K562 (cell line): ENCODE results near the gene TOM1. TPM values are rescaled to one million over a fixed set of nuclear protein-coding genes. Genes with fewer than 3 reads are reported as not detected.

Experiments used
- ATAC-seq: fragments of 200-7000 bp; cut with Tn5 transposase; 3 replicates; pipeline ENCODE4 v1.9.1; 2020; ENCODE audit warnings: moderate library complexity
- BruUV-seq: library from RNA; stranded (reverse); fragments of 400-500 nt; replicated peaks from 2 replicates; lab custom pipeline; 2021; lab: Mats Ljungman, UMichigan
- CTCF ChIA-PET: fragments of 300-600 bp; formaldehyde crosslinking; extraction: SDS; loops from one replicate; lab custom pipeline; 2021; ENCODE audit warnings: low intra/inter-chr PET ratio; lab: Yijun Ruan, JAX
- POLR2A ChIA-PET: fragments of 300-600, 350-650 bp; sonication (Branson Sonifier 250); formaldehyde crosslinking; extraction: SDS; loops from one replicate; lab custom pipeline; 2021; ENCODE audit warnings: antibody characterized with exemption, inconsistent platforms; lab: Yijun Ruan, JAX
- DNase-seq, 4 experiments: peaks; one replicate each; pipeline versions ENCODE4 v3.0.0 to v3.0.0-alpha.2; 2011 to 2018; ENCODE audit warnings: low spot score in 3 of 4, mixed read lengths in 3 of 4; ENCODE audit errors: extremely low read depth in 1 of 4
- FAIRE-seq: peaks from 2 replicates; lab custom pipeline; 2011; peaks lifted over from hg19 to GRCh38; lab: Jason Lieb, UNC
- H2AFZ ChIP-seq: 2 replicates; pipeline ENCODE4 v1.6.0; 2011; ENCODE audit warnings: low read depth, low read length, control low read depth, inconsistent platforms
- H3K27ac ChIP-seq: fragments of 200-600 bp; 3 replicates; pipeline ENCODE4 v1.8.0; 2011; ENCODE audit warnings: low read depth, mild to moderate bottlenecking, control low read depth, inconsistent platforms, low read length, moderate library complexity, mixed read lengths; ENCODE audit errors: extremely low read depth
- H3K27me3 ChIP-seq, 2 experiments: fragments of 300-600 bp in 1 of 2; 2 replicates in 1 of 2; 3 replicates in 1 of 2; pipeline versions ENCODE4 v1.6.0 to v1.8.0; 2011; ENCODE audit warnings: inconsistent platforms in 2 of 2, low read length in 2 of 2, mild to moderate bottlenecking in 1 of 2, mixed read lengths in 1 of 2, moderate library complexity in 1 of 2; ENCODE audit not compliant: control insufficient read depth in 2 of 2, insufficient read depth in 2 of 2
- H3K36me3 ChIP-seq: fragments of 300-600 bp; 3 replicates; pipeline ENCODE4 v1.8.0; 2011; ENCODE audit warnings: mild to moderate bottlenecking, low read length, inconsistent platforms; ENCODE audit not compliant: control insufficient read depth, insufficient read depth
- H3K4me1 ChIP-seq, 2 experiments: fragments of 200-600 bp in 1 of 2; replicated peaks in 1 of 2; 2 replicates in 1 of 2; 3 replicates in 1 of 2; pipeline versions ENCODE4 v1.5.1 to v1.8.0; 2011; ENCODE audit warnings: inconsistent platforms in 2 of 2, low read length in 2 of 2, mild to moderate bottlenecking in 1 of 2, mixed read lengths in 1 of 2, moderate library complexity in 1 of 2; ENCODE audit not compliant: control insufficient read depth in 2 of 2, insufficient read depth in 2 of 2
- H3K4me2 ChIP-seq: 2 replicates; pipeline ENCODE4 v1.6.1; 2011; ENCODE audit warnings: low read length, control low read depth, inconsistent platforms, mixed read lengths; ENCODE audit not compliant: insufficient read depth
- H3K4me3 ChIP-seq: fragments of 200-600 bp; sonication (generic), shearing (Covaris generic); 2 replicates; pipeline ENCODE4 v1.5.1; 2016; ENCODE audit warnings: control low read depth, inconsistent platforms
- H3K79me2 ChIP-seq: fragments of 200-600 bp; 3 replicates; pipeline ENCODE4 v1.8.0; 2011; ENCODE audit warnings: low read length, inconsistent platforms; ENCODE audit not compliant: control insufficient read depth, insufficient read depth
- H3K9ac ChIP-seq, 2 experiments: 2 replicates each; pipeline versions ENCODE4 v1.6.0 to v1.6.1; 2011; ENCODE audit warnings: low read depth in 2 of 2, low read length in 2 of 2, control low read depth in 1 of 2, inconsistent platforms in 1 of 2, mild to moderate bottlenecking in 1 of 2, mixed read lengths in 1 of 2; ENCODE audit not compliant: insufficient read depth in 1 of 2
- H3K9me1 ChIP-seq: one replicate; pipeline ENCODE4 v1.6.0; 2011; ENCODE audit warnings: inconsistent platforms, mild to moderate bottlenecking, low read length, moderate library complexity; ENCODE audit not compliant: control insufficient read depth, insufficient read depth
- H3K9me3 ChIP-seq: replicated peaks from 2 replicates; pipeline ENCODE4 v1.5.1; 2011; ENCODE audit warnings: low read depth, low read length, inconsistent platforms; ENCODE audit not compliant: control insufficient read depth, insufficient read depth
- H4K20me1 ChIP-seq: replicated peaks from 2 replicates; pipeline ENCODE4 v1.6.1; 2011; ENCODE audit warnings: low read length, inconsistent platforms, mixed read lengths; ENCODE audit not compliant: control insufficient read depth, insufficient read depth
- CREBBP ChIP-seq: IDR thresholded peaks from one replicate; pipeline ENCODE4 v1.6.1; 2012; ENCODE audit warnings: low read depth, mild to moderate bottlenecking, control low read depth, inconsistent platforms, low read length
- E2F3 ChIP-seq: fragments of 250-450 bp; sonication (Bioruptor Pico); IDR thresholded peaks from 2 replicates; pipeline ENCODE4 v1.4.0; 2020; ENCODE audit warnings: mild to moderate bottlenecking
- GATAD2B ChIP-seq: fragments of 450-650 bp; IDR thresholded peaks from 2 replicates; pipeline ENCODE4 v1.6.1; 2017; ENCODE audit warnings: mild to moderate bottlenecking, borderline replicate concordance
- MCM3 ChIP-seq: fragments of 450-650 bp; IDR thresholded peaks from 2 replicates; pipeline ENCODE4 v1.6.1; 2016
- NR2F6 ChIP-seq: fragments of 450-650 bp; formaldehyde crosslinking; IDR thresholded peaks from 2 replicates; pipeline ENCODE4 v1.4.0; 2020; ENCODE audit warnings: mild to moderate bottlenecking
- ZNF174 ChIP-seq: fragments of 250-450 bp; sonication (Bioruptor Pico); IDR thresholded peaks from 2 replicates; pipeline ENCODE4 v1.4.0; 2020; ENCODE audit warnings: mild to moderate bottlenecking
- ZNF217 ChIP-seq: sonication (generic); formaldehyde crosslinking; IDR thresholded peaks from 2 replicates; pipeline ENCODE4 v1.8.0; 2022; ENCODE audit warnings: mild to moderate bottlenecking, missing genetic modification reagents
- ZNF224 ChIP-seq: sonication (generic); formaldehyde crosslinking; IDR thresholded peaks from 2 replicates; pipeline ENCODE4 v1.8.0; 2022; ENCODE audit warnings: mild to moderate bottlenecking, missing genetic modification reagents
- WGBS: fragments of 100-300 bp; shearing (Covaris generic); methylation state at CpG from one replicate; pipeline ENCODE4 v1.1.6; 2016; ENCODE audit warnings: low coverage, mixed read lengths; ENCODE audit not compliant: insufficient coverage; ENCODE audit errors: missing lambda C conversion rate; 5-methylcytosine and 5-hydroxymethylcytosine counted together
- in situ Hi-C: fragments of 300-500 bp; cut with MboI; formaldehyde crosslinking; loops from 4 replicates; pipeline ENCODE4 v1.15.0; 2018; ENCODE audit warnings: inconsistent platforms, mixed read lengths
- intact Hi-C: fragments of 100-400 bp; cut with micrococcal nuclease; formaldehyde crosslinking; loops from 2 replicates; pipeline ENCODE4 v1.14.2; 2022
- polyA plus RNA-seq, 8 experiments: library from polyadenylated mRNA; depleted of rRNA in 4 of 8; stranded (reverse) in 5 of 8; unstranded in 3 of 8; fragments of >200 nt; fragmentation: Nextera tagmentation in 2 of 8; fragmentation: Illumina TruSeq in 1 of 8; extraction: Ambion mirVana in 2 of 8; extraction: Trizol in 1 of 8; gene quantifications; 2 replicates each; pipeline versions ENCODE4 v1.2.1 to v1.2.3, GENCODE V29; 2011 to 2014; ENCODE audit warnings: inconsistent platforms in 1 of 8, missing spikeins in 1 of 8
- total RNA-seq, 7 experiments: library from RNA; depleted of rRNA in 6 of 7; stranded (reverse); fragments of >200 nt in 6 of 7; fragmentation: Illumina TruSeq in 2 of 7; extraction: Trizol in 2 of 7; gene quantifications; 2 replicates each; pipeline versions ENCODE4 v1.2.1 to v1.2.3, GENCODE V29; 2011 to 2021; ENCODE audit warnings: low replicate concordance in 1 of 7
- TF ChIP-seq, protein P1 (sequence below): fragments of 450-650 bp; IDR thresholded peaks from 2 replicates; pipeline ENCODE4 v1.6.1; 2014; ENCODE audit warnings: low read depth, mild to moderate bottlenecking, moderate library complexity, borderline replicate concordance
- TF ChIP-seq, protein P2 (sequence below): sonication (generic); formaldehyde crosslinking; IDR thresholded peaks from 2 replicates; pipeline ENCODE4 v1.8.0; 2022; ENCODE audit warnings: missing genetic modification reagents, mild to moderate bottlenecking, moderate library complexity, borderline replicate concordance
- TF ChIP-seq, protein P3 (sequence below), 2 experiments: fragments of 450-650 bp in 1 of 2; sonication (generic) in 1 of 2; formaldehyde crosslinking in 1 of 2; IDR thresholded peaks; 2 replicates each; pipeline versions ENCODE4 v1.7.1 to v1.9.0; 2016 to 2022; ENCODE audit warnings: inconsistent platforms in 1 of 2, mild to moderate bottlenecking in 1 of 2, missing genetic modification reagents in 1 of 2

The TOM1 gene
- total and polyA plus RNA-seq, 9 of the 15 experiments (the other 6 are each of a cell fraction or from before 2014, with no cell fraction given), result 0.64 to 20.6 (median 12.0) TPM

DNA sequence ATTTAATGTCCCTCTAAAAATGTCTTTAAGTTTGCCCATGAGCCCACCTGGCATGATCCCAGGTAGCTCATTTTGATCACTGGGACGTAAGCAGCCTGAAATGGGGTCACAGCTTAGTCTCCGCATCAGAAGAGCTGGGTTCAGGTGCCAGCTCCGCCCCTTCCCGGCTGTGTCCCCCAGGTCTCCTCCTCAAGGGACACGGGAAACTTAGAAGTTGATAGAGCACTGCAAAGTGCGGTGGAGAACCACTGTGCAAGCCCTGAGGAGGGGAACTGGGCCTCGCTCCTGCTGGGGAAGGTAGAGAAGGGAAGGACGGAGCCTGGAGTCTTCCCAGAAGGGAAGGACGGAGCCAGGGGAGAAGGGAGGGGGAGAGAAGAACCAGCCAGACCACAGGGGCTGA is 7.7 kb downstream of the TOM1 start:
- Histone ChIP-seq H3K4me2 (no peak overlapping the region), H2AFZ (no peak overlapping the region), H3K36me3 (peaks cover 5% of the 10 kb centered on the region; the same call in 1 of the 3 replicates), H3K4me1 (peaks cover 3 to 4% of the 10 kb centered on the region in 2 experiments; a peak in 3 of 5 replicates), H3K9me1 (no peaks in the 10 kb centered on the region), H4K20me1 (no peaks in the 10 kb centered on the region; the same call in none of the 2 replicates), H3K4me3 (no peak overlapping the region), H3K27me3 (no peaks in the 10 kb centered on the region), H3K9me3 (no peaks in the 10 kb centered on the region), H3K9ac (peak overlapping the region in 1 of 2 experiments; percentile 45; a peak in 1 of 4 replicates), H3K27ac (no peak overlapping the region), H3K79me2 (peaks cover 5% of the 10 kb centered on the region; the same call in 2 of the 3 replicates)
- FAIRE-seq (no peak), DNase-seq (no peak), ATAC-seq (no peak)
- POLR2A ChIA-PET, result interaction anchor here (0.6 to 1.1 kb wide), 2 partner anchors 11 to 77 kb away, joined by 3 read pairs; no protein-coding TSS in a partner anchor
- in situ Hi-C loops, result no loop called here
- intact Hi-C loops, result no loop called here
- CTCF ChIA-PET, result no interaction called here
- BruUV-seq, result no TSS peak
- 70% methylated on average over 5 of the region's 9 CpGs for WGBS
- TF ChIP-seq CREBBP (no peak), E2F3 (CRISPR knock-in tag) (no peak), NR2F6 (no peak), ZNF224 (CRISPR knock-in tag) (no peak), MCM3 (no peak), ZNF174 (CRISPR knock-in tag) (no peak), ZNF217 (CRISPR knock-in tag) (no peak), GATAD2B (no peak)
- TF ChIP-seq, protein P1, sequence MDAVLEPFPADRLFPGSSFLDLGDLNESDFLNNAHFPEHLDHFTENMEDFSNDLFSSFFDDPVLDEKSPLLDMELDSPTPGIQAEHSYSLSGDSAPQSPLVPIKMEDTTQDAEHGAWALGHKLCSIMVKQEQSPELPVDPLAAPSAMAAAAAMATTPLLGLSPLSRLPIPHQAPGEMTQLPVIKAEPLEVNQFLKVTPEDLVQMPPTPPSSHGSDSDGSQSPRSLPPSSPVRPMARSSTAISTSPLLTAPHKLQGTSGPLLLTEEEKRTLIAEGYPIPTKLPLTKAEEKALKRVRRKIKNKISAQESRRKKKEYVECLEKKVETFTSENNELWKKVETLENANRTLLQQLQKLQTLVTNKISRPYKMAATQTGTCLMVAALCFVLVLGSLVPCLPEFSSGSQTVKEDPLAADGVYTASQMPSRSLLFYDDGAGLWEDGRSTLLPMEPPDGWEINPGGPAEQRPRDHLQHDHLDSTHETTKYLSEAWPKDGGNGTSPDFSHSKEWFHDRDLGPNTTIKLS, result no peak
- TF ChIP-seq, protein P2, sequence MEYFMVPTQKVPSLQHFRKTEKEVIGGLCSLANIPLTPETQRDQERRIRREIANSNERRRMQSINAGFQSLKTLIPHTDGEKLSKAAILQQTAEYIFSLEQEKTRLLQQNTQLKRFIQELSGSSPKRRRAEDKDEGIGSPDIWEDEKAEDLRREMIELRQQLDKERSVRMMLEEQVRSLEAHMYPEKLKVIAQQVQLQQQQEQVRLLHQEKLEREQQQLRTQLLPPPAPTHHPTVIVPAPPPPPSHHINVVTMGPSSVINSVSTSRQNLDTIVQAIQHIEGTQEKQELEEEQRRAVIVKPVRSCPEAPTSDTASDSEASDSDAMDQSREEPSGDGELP (CRISPR knock-in tag), result no peak
- TF ChIP-seq, protein P3, sequence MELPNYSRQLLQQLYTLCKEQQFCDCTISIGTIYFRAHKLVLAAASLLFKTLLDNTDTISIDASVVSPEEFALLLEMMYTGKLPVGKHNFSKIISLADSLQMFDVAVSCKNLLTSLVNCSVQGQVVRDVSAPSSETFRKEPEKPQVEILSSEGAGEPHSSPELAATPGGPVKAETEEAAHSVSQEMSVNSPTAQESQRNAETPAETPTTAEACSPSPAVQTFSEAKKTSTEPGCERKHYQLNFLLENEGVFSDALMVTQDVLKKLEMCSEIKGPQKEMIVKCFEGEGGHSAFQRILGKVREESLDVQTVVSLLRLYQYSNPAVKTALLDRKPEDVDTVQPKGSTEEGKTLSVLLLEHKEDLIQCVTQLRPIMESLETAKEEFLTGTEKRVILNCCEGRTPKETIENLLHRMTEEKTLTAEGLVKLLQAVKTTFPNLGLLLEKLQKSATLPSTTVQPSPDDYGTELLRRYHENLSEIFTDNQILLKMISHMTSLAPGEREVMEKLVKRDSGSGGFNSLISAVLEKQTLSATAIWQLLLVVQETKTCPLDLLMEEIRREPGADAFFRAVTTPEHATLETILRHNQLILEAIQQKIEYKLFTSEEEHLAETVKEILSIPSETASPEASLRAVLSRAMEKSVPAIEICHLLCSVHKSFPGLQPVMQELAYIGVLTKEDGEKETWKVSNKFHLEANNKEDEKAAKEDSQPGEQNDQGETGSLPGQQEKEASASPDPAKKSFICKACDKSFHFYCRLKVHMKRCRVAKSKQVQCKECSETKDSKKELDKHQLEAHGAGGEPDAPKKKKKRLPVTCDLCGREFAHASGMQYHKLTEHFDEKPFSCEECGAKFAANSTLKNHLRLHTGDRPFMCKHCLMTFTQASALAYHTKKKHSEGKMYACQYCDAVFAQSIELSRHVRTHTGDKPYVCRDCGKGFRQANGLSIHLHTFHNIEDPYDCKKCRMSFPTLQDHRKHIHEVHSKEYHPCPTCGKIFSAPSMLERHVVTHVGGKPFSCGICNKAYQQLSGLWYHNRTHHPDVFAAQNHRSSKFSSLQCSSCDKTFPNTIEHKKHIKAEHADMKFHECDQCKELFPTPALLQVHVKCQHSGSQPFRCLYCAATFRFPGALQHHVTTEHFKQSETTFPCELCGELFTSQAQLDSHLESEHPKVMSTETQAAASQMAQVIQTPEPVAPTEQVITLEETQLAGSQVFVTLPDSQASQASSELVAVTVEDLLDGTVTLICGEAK (IDR thresholded peaks at IDR 0.05), result no peak
- TF ChIP-seq, protein P3 (CRISPR knock-in tag; IDR thresholded peaks at IDR 0.05), result no peak
